ENCODE results near the gene SSTR3.

SSTR3 gene

GRCh38 chr22:37212174-37212906 is at the start of gene SSTR3:
Gene SSTR3, minus strand, starts transcription at chr22:37212477. Its CDS starts 4,674 bp downstream, at chr22:37207803.
- Histone ChIP-seq H3K9ac (no peak within 1 kb of the TSS), H3K27ac (0 out of 2 replicates have a peak within 1 kb of the TSS, but pooled peaks have one; percentile 13), H4K20me1 (no peaks in the 10 kb centered on the region), H3K36me3 (no peaks in the 10 kb centered on the region), H3K9me3 (no peaks in the 10 kb centered on the region), H3K4me3 (no peak within 1 kb of the TSS), H3K4me2 (peak within 1 kb of the TSS; percentile 37), H3K4me1 (peaks cover 34% of the 10 kb centered on the region), H3K27me3 (no peaks in the 10 kb centered on the region)
- no peak for TF ChIP-seq Cebpa-rat (IDR thresholded peaks at IDR 0.05)

GRCh38 chr22:37260901-37261336 is 48.6 kb upstream of the SSTR3 start:
- H3K9ac ChIP-seq = 0 out of 2 replicates have a peak overlapping the region, but pooled peaks have one; percentile 17
- H3K36me3 ChIP-seq = 0 out of 2 replicates have a peak, but pooled peaks cover 8% of the 10 kb centered on the region
- H3K4me1 ChIP-seq = peaks cover 44% of the 10 kb centered on the region
- peak overlapping the region; percentile 87 for H3K4me2 ChIP-seq
- no peaks in the 10 kb centered on the region for H3K27me3 ChIP-seq
- no peak overlapping the region for H3K27ac ChIP-seq
- no peak overlapping the region for H3K4me3 ChIP-seq
- H3K9me3 ChIP-seq = peaks cover 16% of the 10 kb centered on the region
- TF ChIP-seq Cebpa-rat (IDR thresholded peaks at IDR 0.05) = no peak
- no peaks in the 10 kb centered on the region for H4K20me1 ChIP-seq

DNA sequence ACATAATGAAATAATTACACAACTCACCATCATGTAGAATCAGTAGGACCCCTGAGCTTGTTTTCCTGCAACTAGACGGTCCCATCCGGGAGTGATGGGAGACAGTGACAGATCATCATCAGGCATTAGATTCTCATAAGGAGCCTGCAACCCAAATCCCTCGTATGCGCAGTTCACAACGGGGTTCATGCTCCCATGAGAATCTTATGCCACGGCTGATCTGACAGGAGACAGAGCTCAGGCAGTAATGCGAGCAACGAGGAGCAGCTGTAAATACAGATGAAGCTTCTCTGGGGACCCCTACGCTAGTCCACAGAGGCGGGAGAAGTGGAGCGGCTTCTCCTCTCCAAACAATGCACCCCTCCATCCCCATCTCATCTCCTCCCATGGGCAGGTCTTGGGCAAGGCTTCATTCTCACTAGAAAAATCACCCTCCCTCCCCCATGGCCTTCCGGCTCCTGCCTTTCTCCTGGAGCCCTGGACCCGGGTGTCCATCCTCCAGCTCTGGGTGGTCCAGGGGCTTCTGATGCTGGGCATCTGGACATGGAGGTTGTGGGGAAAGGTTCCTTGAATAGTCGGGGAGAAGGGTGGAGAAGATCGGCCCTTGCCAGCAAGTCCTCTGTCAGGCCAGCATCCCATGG is 48.0 kb upstream of the SSTR3 start:
- Histone ChIP-seq H4K20me1 (no peaks in the 10 kb centered on the region), H3K4me3 (no peak overlapping the region), H3K4me1 (peaks cover 49% of the 10 kb centered on the region), H3K36me3 (0 out of 2 replicates have a peak, but pooled peaks cover 8% of the 10 kb centered on the region), H3K9ac (0 out of 2 replicates have a peak overlapping the region, but pooled peaks have one; percentile 17), H3K27ac (no peak overlapping the region), H3K27me3 (no peaks in the 10 kb centered on the region), H3K9me3 (peaks cover 16% of the 10 kb centered on the region), H3K4me2 (peak overlapping the region; percentile 87)
- no peak for TF ChIP-seq Cebpa-rat (IDR thresholded peaks at IDR 0.05)

DNA sequence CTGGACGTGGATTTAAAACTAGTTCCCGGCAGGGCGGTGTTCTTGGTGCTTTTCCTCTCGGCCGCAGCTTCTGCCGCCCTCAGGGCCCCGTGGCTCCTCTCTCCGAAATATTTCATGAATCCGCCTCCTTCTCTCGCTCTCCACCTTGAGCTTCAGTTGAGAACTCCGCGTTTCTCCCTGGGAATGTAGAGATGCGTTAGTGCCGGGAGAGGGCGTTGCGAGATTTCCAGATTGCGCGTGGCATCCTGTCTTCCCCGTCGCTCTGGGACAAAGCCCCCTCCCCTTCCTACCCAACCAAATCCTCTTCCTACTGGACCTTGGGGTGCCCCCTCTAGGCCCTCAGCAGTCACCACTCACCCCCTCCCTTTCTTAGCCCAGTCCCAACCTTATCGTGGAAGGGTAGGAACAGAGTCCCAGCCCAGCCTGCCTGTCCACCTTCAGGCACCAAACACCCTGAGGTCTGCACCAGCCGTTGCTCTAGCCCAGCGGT is 47.3 kb upstream of the SSTR3 start:
- H3K27ac ChIP-seq = no peak overlapping the region
- H3K4me1 ChIP-seq = peaks cover 45% of the 10 kb centered on the region
- no peaks in the 10 kb centered on the region for H3K27me3 ChIP-seq
- H3K4me3 ChIP-seq = no peak overlapping the region
- H3K4me2 ChIP-seq = peak overlapping the region; percentile 87
- H3K9me3 ChIP-seq = peaks cover 13% of the 10 kb centered on the region
- no peaks in the 10 kb centered on the region for H4K20me1 ChIP-seq
- 0 out of 2 replicates have a peak, but pooled peaks cover 7% of the 10 kb centered on the region for H3K36me3 ChIP-seq
- TF ChIP-seq Cebpa-rat (IDR thresholded peaks at IDR 0.05) = no peak
- H3K9ac ChIP-seq = no peak overlapping the region

- no peak overlapping the region for H3K9ac ChIP-seq
- H3K36me3 ChIP-seq = 0 out of 2 replicates have a peak, but pooled peaks cover under 1% of the 10 kb centered on the region
- H4K20me1 ChIP-seq = no peaks in the 10 kb centered on the region
- no peak overlapping the region for H3K4me3 ChIP-seq
- H3K4me1 ChIP-seq = peaks cover 41% of the 10 kb centered on the region
- no peak overlapping the region for H3K27ac ChIP-seq
- no peaks in the 10 kb centered on the region for H3K27me3 ChIP-seq
- TF ChIP-seq Cebpa-rat (IDR thresholded peaks at IDR 0.05) = no peak
- H3K4me2 ChIP-seq = peak overlapping the region; percentile 87
- H3K9me3 ChIP-seq = peaks cover 6% of the 10 kb centered on the region
These were observed 46.6 kb upstream of the SSTR3 start for GRCh38 chr22:37258753-37259401.

DNA sequence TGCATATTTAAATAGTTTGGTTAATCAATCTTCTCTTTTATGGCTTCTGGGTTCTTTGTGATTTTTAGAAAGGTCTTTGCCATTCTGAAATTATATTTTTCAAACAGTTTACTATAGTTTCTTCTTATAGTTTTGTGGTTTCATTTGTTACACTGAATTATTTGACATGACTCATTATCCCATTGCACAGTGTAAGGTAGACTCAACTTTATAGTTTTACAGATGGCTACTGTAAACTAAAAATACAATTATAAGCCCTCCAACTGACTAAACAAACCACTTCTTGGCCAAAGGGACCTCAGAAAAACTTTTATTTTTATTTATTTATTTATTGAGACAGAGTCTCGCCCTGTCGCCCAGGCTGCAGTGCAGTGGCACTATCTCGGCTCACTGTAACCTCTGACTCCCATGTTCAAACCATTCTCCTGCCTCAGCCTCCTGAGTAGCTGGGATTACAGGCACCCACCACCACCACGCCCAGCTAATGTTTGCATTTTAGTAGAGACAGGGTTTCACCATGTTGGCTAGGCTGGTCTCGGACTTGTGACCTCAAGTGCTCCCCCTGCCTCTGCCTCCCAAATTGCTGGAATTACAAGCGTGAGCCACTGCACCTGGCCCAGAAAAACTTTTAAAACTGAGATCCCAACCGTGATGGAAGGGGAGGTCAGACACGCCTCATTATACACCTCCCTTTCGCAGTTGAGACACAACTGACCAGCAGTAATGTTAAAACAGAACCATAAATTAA is 45.9 kb upstream of the SSTR3 start:
- Histone ChIP-seq H3K4me1 (peaks cover 47% of the 10 kb centered on the region), H3K9ac (no peak overlapping the region), H3K36me3 (no peaks in the 10 kb centered on the region), H4K20me1 (no peaks in the 10 kb centered on the region), H3K4me3 (no peak overlapping the region), H3K27ac (no peak overlapping the region), H3K27me3 (no peaks in the 10 kb centered on the region), H3K9me3 (no peaks in the 10 kb centered on the region), H3K4me2 (no peak overlapping the region)
- no peak for TF ChIP-seq Cebpa-rat (IDR thresholded peaks at IDR 0.05)

GRCh38 chr22:37256075-37256726 is 43.9 kb upstream of the SSTR3 start:
- Histone ChIP-seq H3K4me2 (no peak overlapping the region), H3K36me3 (no peaks in the 10 kb centered on the region), H3K27ac (no peak overlapping the region), H3K4me1 (peaks cover 45% of the 10 kb centered on the region), H4K20me1 (no peaks in the 10 kb centered on the region), H3K9me3 (no peaks in the 10 kb centered on the region), H3K27me3 (no peaks in the 10 kb centered on the region), H3K9ac (no peak overlapping the region), H3K4me3 (no peak overlapping the region)
- no peak for TF ChIP-seq Cebpa-rat (IDR thresholded peaks at IDR 0.05)

- H3K27ac ChIP-seq = no peak overlapping the region
- H4K20me1 ChIP-seq = no peaks in the 10 kb centered on the region
- H3K27me3 ChIP-seq = no peaks in the 10 kb centered on the region
- peaks cover 39% of the 10 kb centered on the region for H3K4me1 ChIP-seq
- no peak overlapping the region for H3K4me3 ChIP-seq
- H3K4me2 ChIP-seq = no peak overlapping the region
- H3K9me3 ChIP-seq = no peaks in the 10 kb centered on the region
- no peak overlapping the region for H3K9ac ChIP-seq
- no peaks in the 10 kb centered on the region for H3K36me3 ChIP-seq
- TF ChIP-seq Cebpa-rat (IDR thresholded peaks at IDR 0.05) = no peak
These were observed 43.3 kb upstream of the SSTR3 start for GRCh38 chr22:37255558-37256006.

- Histone ChIP-seq H3K4me1 (peaks cover 32% of the 10 kb centered on the region), H3K27ac (no peak overlapping the region), H3K4me3 (no peak overlapping the region), H3K9ac (no peak overlapping the region), H3K36me3 (no peaks in the 10 kb centered on the region), H3K4me2 (no peak overlapping the region), H3K27me3 (no peaks in the 10 kb centered on the region), H4K20me1 (no peaks in the 10 kb centered on the region), H3K9me3 (no peaks in the 10 kb centered on the region)
- TF ChIP-seq Cebpa-rat (IDR thresholded peaks at IDR 0.05) = no peak
These were observed 42.6 kb upstream of the SSTR3 start for GRCh38 chr22:37254867-37255233.
